ENCODE data around the gene PIEZO2. TPM values are rescaled to one million over a fixed set of nuclear protein-coding genes. Genes with fewer than 3 reads are reported as not detected.
A peak's percentile ranks its signal among the peaks of the same experiment; 100 is the strongest.
"Not testable (repeated sequence)": the region's sequence is repeated elsewhere in the genome, so short reads cannot be mapped to it uniquely, and the experiment has no call there.

The PIEZO2 gene
- total and polyA plus RNA-seq, 2 of the 8 experiments (the other 6 are each of a cell fraction or from before 2014, with no cell fraction given) = 4.7 to 16.5 TPM

GRCh38 chr18:10923141-10923540 is 226.2 kb downstream of the PIEZO2 start (continued):
- no peak for TF ChIP-seq ATF3 (IDR thresholded peaks at IDR 0.05; ENCODE audit: insufficient read depth, low read depth, low read length)

- H2BK120ac ChIP-seq (replicated peaks; ENCODE audit: low read depth, low read length); H3K4me1 ChIP-seq (replicated peaks in 1 of 4; ENCODE audit: control insufficient read depth in 3 of 4, insufficient read depth in 4 of 4, low read length in 3 of 4); H3K4ac ChIP-seq (replicated peaks; ENCODE audit: insufficient read length, low read depth, low read length); H3K56ac ChIP-seq (replicated peaks; ENCODE audit: insufficient read length, low read depth, low read length); H4K20me1 ChIP-seq (replicated peaks in 1 of 2; ENCODE audit: control insufficient read depth in 1 of 2, insufficient read depth in 2 of 2, low read length in 2 of 2); H4K5ac ChIP-seq (ENCODE audit: insufficient read length, low read depth, low read length); H3K79me1 ChIP-seq (ENCODE audit: low read depth, low read length); DNase-seq (ENCODE audit: low read depth in 1 of 2, low spot score in 2 of 2); H3K23ac ChIP-seq (ENCODE audit: insufficient read length); H3K36me3 ChIP-seq (ENCODE audit: control insufficient read depth in 2 of 4, insufficient read depth in 4 of 4, low read length in 3 of 4); H2AK5ac ChIP-seq (ENCODE audit: low read depth, low read length); H3K27me3 ChIP-seq (replicated peaks in 1 of 4; ENCODE audit: control insufficient read depth in 3 of 4, extremely low read depth in 1 of 4, insufficient read depth in 3 of 4, low read length in 3 of 4); H3K23me2 ChIP-seq (ENCODE audit: low read depth, low read length); H3K27ac ChIP-seq (ENCODE audit: low read depth, low read length); H3K18ac ChIP-seq (ENCODE audit: extremely low read depth, low read length); H3K4me2 ChIP-seq (ENCODE audit: insufficient read depth in 1 of 2, low read depth in 2 of 2, low read length in 2 of 2); H3K14ac ChIP-seq (ENCODE audit: insufficient read length); FAIRE-seq; H4K8ac ChIP-seq (ENCODE audit: extremely low read depth, insufficient read depth, low read length); H2BK15ac ChIP-seq (ENCODE audit: low read length); H2BK20ac ChIP-seq (ENCODE audit: low read length); H3K4me3 ChIP-seq (ENCODE audit: extremely low read depth in 1 of 4, insufficient read depth in 2 of 4, low read depth in 3 of 4, low read length in 4 of 4); H2BK5ac ChIP-seq (ENCODE audit: low read depth, low read length); H2AFZ ChIP-seq (ENCODE audit: low read length); CTCF ChIA-PET (ENCODE audit: partially characterized antibody); H3K79me2 ChIP-seq (ENCODE audit: control insufficient read depth in 1 of 2, insufficient read depth in 2 of 2, low read length in 2 of 2); H3K9me3 ChIP-seq (ENCODE audit: insufficient read depth in 2 of 2, low read depth in 1 of 2, low read length in 1 of 2); H3K9ac ChIP-seq (replicated peaks in 1 of 4; ENCODE audit: extremely low read depth in 1 of 4, low read depth in 3 of 4, low read length in 3 of 4): not testable (repeated sequence)
- 0 out of 2 replicates have a peak overlapping the region, but pooled peaks have one; percentile 9 for H2BK12ac ChIP-seq (ENCODE audit: low read depth, low read length)
- peak overlapping the region; percentile 42 for H4K91ac ChIP-seq (replicated peaks; ENCODE audit: insufficient read length, low read length)
- POLR2A ChIA-PET (ENCODE audit: partially characterized antibody) = interaction anchor here (1.4 kb wide), 1 partner anchor 15 kb away, joined by 3 read pairs; no protein-coding TSS in a partner anchor
- WGBS, 2 experiments (ENCODE audit: extremely low coverage in 1 of 2, insufficient coverage in 1 of 2, insufficient read length in 1 of 2, insufficient replicate concordance in 2 of 2, low coverage in 1 of 2, low lambda C conversion rate in 2 of 2, missing lambda C conversion rate in 1 of 2) = 82% methylated on average over 1 of the region's 1 CpG; no CpG with 5 or more reads in 1 of the 2 experiments
Measured at GRCh38 chr18:10922712-10923111, 226.7 kb downstream of the PIEZO2 start.
